ENCODE results near the gene IDH3G.

The IDH3G gene

GRCh38 chrX:153791104-153791852 is 2.9 kb downstream of the IDH3G start:
- DNase-seq (ENCODE audit: low read depth): no peak

GRCh38 chrX:153789654-153790053 is 4.5 kb downstream of the IDH3G start:
- no peak for DNase-seq (ENCODE audit: low read depth)

DNA sequence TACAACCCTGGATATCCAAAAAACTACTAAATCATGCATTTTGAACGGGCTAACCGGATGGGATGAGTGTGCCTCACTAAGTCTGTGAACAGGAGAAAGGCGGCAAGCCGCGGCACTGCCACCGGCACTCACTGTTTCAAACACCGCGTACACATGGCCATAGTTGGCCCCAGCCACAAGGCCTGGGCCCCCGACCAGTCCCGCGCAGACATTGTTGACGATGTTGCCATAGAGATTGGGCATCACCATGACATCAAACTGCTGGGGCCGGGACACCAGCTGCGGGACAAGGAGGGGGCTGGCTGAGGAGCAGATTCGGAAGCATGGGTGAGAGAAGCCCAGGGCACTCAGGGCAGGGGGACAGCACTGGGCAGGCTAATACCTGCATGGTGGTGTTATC is 7.5 kb downstream of the IDH3G start:
- no peak for DNase-seq (ENCODE audit: low read depth)

- DNase-seq (ENCODE audit: low read depth): no peak
These were observed 9.7 kb downstream of the IDH3G start for GRCh38 chrX:153784325-153784967.

DNA sequence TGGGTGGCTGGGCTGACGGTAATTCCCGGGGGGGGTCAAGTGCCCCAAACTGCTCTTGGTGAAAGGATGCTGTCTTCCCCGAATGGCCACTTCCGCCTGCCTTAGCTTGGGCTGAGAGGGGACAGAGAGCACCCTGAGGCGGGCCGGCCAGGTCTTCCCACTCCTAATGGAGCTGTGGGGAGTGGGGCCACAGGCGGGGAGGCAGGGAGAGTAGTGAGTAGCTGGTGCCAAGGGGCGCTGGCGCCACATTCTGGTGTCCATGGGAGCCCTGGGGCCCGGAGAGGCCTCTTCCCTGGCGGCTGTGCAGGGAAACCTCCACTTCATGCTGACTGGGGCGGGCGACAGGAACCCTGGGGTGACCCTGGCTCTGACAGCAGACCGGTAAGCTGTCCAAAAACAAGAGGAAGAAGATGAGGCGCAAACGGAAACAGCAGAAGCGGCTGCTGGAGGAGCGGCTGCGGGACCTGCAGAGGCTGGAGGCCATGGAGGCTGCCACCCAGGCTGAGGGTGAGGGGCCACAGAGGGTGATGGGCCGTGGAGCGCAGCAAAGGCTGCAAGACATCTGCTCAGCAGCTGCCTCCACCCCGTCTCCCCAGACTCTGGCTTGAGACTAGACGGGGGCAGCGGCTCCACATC is 10.7 kb downstream of the IDH3G start:
- no peak for DNase-seq (ENCODE audit: low read depth)

- DNase-seq (ENCODE audit: low read depth): no peak
These were observed 11.3 kb downstream of the IDH3G start for GRCh38 chrX:153782871-153783270.

DNA sequence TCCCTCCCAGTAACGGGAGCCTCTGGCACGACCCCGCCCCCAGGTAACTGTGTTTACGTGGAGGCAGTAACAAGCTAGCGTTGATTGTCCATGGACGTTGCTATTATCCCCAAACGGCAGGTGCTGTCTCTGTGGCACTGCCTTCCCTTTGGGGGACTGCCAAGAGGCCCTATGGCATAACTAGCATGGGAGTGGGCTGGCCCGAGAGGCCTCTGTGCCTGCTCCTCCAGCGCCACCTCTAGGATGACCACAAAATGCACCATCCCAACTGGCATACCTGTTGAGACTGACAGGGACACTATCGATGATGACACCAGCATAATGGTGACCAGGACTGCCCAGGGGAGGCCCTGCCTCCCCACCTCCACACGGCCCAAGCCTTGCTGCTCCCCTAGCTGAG is 11.9 kb downstream of the IDH3G start:
- DNase-seq (ENCODE audit: low read depth): no peak

DNA sequence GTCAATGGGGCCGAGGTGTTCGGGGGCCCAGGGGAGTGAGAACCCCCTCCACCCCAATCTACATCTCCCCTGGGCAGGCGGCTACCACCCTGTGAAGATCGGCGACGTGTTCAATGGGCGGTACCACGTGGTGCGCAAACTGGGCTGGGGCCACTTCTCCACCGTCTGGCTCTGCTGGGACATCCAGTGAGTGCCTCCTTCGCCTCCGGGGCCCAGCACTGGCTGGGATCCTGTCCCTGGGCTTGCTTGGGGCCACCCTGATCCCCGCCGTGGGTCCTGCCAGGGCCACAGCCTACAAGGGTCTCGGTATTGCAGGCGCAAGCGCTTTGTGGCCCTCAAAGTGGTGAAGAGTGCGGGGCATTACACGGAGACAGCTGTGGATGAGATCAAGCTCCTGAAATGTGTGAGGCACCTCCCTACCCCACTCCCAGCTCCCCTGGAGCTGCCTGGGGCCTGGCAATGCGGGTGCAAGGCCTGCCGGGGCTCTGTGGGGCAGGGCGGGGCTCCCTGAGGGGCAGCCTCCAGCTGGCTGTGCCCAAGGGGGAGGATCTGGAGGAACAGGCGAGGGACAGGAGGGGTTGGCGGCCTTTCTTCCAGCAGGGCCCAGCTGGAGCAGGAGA is 12.6 kb downstream of the IDH3G start:
- no peak for DNase-seq (ENCODE audit: low read depth)

DNA sequence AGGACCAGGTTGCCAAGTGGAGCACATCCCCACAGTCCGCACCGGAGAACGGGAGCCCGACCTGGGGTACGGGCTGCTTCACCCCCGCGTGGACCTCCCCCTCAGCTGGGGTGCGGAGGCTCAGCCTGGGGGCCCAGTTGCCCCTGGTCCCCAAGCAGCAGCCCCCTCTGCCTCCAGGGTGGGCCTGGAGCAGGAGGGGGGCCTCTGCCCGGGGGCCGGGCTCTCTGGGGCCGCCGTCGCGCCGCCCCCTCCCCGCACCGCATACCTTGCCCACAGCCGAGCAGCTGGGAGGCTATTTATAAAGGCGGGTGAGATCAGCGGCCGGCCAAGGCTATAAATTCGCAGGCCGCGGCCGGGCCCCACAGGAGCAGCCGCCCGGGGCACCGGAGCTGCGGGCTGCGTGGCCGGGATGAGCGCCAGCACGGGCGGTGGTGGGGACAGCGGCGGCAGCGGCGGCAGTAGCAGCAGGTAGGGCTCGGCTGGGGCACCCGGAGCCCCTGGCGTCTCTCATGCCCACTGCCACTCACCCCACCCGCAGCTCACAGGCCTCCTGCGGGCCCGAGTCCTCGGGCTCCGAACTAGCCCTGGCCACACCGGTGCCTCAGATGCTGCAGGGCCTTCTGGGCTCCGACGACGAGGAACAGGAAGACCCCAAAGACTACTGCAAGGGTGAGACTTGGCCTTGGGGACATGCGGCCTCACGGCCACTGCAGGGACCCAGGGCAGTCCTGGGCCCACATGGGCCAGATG is 13.3 kb downstream of the IDH3G start, which contains the start of gene SRPK3:
Gene SRPK3, plus strand, starts transcription at position 364 of the 750 bp plus-strand sequence. Its CDS starts 46 bp downstream, at position 410.
- DNase-seq (ENCODE audit: low read depth): no peak

DNA sequence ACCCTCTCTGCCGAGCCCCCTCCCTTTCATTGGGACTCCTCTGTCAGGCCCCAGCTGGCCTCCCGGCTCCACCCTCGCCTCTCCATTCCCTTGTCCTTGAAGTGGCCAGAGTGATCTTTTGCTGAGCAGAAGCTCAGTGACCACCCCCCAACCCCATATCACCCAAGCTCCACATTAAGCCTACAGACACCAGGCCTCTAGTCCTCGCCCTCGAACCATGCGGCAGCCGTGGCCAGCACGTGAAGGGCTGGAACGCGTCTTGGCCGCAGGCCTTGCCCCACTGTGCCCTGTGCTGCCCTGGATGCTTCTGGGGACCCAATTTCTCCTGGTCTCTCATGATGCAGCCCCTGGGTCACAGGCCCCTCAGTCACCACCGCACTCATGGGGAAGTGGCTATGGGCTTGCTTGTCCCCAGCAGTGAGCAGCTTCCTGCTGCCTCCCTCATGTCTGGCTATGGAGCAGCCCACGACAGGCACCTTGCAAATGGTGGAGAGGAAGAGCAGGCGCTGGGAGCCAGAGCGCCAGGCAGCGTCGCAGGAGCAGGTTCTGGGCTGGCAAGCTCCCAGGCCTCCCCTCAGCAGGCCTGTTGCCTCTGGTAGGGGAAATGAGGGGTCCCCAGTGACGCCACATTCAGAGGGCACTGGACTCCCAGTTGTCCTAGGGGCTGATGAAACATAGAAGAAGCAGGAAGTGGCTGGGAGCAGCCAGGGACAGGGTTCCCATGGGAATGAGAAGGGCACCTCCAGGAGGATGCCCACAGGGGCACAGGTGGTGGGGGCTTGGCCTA is 14.1 kb downstream of the IDH3G start:
- no peak for DNase-seq (ENCODE audit: low read depth)

DNA sequence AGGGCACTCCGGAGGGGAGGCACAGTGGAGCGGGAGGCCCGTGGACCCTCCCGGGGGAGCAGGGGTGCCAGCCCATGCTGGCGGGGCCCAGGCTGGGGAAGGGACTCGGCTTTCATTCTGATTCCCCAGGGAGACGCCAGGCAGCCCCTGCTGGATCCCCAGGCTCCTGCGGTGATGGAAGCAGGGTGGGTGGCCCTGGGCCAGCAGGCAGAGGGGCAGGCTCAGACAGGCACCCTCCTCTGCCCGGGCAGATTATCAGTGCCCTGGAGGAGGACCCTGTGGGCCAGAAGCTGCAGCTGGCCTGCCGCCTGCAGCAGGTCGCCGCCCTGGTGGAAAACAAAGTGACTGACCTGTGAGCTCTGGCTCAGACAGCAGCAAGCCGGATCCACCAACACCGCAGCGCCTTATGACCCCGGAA is 15.5 kb downstream of the IDH3G start:
- DNase-seq (ENCODE audit: low read depth): no peak

- no peak for DNase-seq (ENCODE audit: low read depth)
These were observed 16.0 kb downstream of the IDH3G start for GRCh38 chrX:153778181-153778580.

- no peak for DNase-seq (ENCODE audit: low read depth)
These were observed 16.7 kb downstream of the IDH3G start for GRCh38 chrX:153777261-153778090.

- no peak for DNase-seq (ENCODE audit: low read depth)
These were observed 17.5 kb downstream of the IDH3G start for GRCh38 chrX:153776611-153777045.

GRCh38 chrX:153776120-153776599 is 18.0 kb downstream of the IDH3G start:
- no peak for DNase-seq (ENCODE audit: low read depth)

DNA sequence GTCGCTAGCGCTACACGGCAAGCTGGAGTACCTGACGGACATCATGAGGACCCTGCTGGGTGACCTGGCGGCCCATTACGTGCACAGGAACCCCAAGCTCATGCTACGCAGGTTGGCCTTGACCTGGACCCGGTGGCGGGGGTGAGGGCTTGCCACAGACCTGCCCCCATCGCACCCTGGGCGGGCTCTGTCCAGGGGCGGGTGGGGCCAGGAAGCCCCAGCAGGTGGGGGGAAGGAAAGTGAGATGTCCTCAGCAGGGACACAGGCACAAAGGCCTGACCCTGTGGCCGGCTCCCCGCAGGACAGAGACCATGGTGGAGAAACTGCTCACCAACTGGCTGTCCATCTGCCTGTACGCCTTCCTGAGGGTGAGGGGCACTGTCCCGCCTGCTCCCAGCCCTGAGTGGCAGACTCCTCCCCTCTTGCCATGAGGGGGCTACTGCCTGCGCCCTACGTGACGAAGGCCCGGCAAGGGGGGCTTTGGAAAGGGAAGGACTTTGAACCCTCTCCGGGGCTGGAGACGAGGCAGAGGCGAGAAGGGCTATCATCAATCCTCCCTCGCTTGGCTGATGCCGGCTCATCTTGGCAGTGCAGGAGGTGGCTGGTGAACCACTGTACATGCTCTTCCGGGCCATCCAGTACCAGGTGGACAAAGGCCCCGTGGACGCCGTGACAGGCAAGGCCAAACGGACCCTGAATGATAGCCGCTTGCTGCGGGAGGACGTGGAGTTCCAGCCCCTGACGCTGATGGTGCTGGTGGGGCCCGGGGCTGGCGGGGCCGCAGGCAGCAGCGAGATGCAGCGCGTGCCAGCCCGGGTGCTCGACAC is 18.7 kb downstream of the IDH3G start:
- DNase-seq (ENCODE audit: low read depth): no peak

GRCh38 chrX:153774576-153775292 is 19.4 kb downstream of the IDH3G start:
- DNase-seq (ENCODE audit: low read depth): no peak

Measured in activated T-helper 9 cell treated with anti-CD3 and anti-CD28 coated beads, Interleukin-2, amount 50 U/mL, for 16 hours (primary cell).